ENCODE measurements around the gene MCF2L2. TPM values are rescaled to one million over a fixed set of nuclear protein-coding genes. Genes with fewer than 3 reads are reported as not detected.

Gene MCF2L2
- total and polyA plus RNA-seq, 9 of the 15 experiments (the other 6 are each of a cell fraction or from before 2014, with no cell fraction given): 0.56 to 4.2 (median 3.0) TPM

DNA sequence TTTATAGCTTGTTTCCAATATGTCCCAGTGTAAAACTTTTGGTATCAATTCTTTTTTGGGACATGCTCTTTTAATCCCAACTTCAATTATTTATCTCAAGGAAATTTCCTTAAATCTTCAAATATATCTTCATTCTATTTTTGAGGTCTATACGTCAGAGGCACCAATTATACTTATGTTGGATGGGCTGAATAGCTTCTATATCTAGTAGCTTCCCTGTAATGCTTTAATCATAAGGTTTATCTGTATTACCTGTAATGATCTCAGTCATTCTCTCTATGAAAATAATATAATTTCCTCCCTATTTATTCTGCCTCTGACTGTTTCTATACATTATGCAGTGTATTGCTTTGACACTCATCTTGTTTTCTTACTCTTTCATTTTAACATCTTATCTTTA lies 299.2 kb downstream of the MCF2L2 start:
- Histone ChIP-seq H3K9ac (ENCODE audit: insufficient read depth in 1 of 2, low read depth in 2 of 2, low read length in 2 of 2) (no peak overlapping the region), H3K27ac (ENCODE audit: extremely low read depth, low read depth, low read length) (no peak overlapping the region), H3K9me3 (replicated peaks; ENCODE audit: control insufficient read depth, insufficient read depth, low read depth, low read length) (peaks cover 2% of the 10 kb centered on the region; the same call in 1 of the 2 replicates), H2AFZ (ENCODE audit: low read depth, low read length) (no peak overlapping the region), H3K9me1 (ENCODE audit: control insufficient read depth, insufficient read depth, low read length) (no peaks in the 10 kb centered on the region), H4K20me1 (replicated peaks; ENCODE audit: control insufficient read depth, insufficient read depth, low read length) (no peaks in the 10 kb centered on the region), H3K27me3 (ENCODE audit: control insufficient read depth in 2 of 2, insufficient read depth in 2 of 2, low read length in 2 of 2) (peaks cover 9 to 13% of the 10 kb centered on the region in 2 experiments), H3K79me2 (ENCODE audit: control insufficient read depth, insufficient read depth, low read length) (no peaks in the 10 kb centered on the region), H3K4me3 (no peak overlapping the region), H3K4me1 (replicated peaks in 1 of 2; ENCODE audit: control insufficient read depth in 2 of 2, insufficient read depth in 2 of 2, low read length in 2 of 2) (no peaks in the 10 kb centered on the region), H3K4me2 (ENCODE audit: insufficient read depth, low read length) (no peak overlapping the region), H3K36me3 (ENCODE audit: control insufficient read depth, insufficient read depth, low read length) (no peaks in the 10 kb centered on the region)
- whole genome bisulfite sequencing (ENCODE audit: insufficient coverage, low coverage, missing lambda C conversion rate): 10% methylated on average over 1 of the region's 1 CpG
- ChIA-PET CTCF (ENCODE audit: low intra/inter-chr PET ratio) (no interaction called here), POLR2A (interaction anchor here (1.0 to 1.5 kb wide), 2 partner anchors 256 to 319 kb away, joined by 3 to 6 read pairs; no protein-coding TSS in a partner anchor)
- no TSS peak for BruUV-seq (replicated peaks)
- intact Hi-C loops (cut with micrococcal nuclease) (loop anchor here (10.0 kb wide), 1 partner anchor 636 kb away; no protein-coding TSS in a partner anchor), in situ Hi-C loops (cut with MboI) (loop anchor here (25.0 kb wide), 1 partner anchor 633 kb away; no protein-coding TSS in a partner anchor)
- no peak for ATAC-seq
- no peak for FAIRE-seq
- DNase-seq (ENCODE audit: extremely low read depth in 1 of 4, low spot score in 3 of 4): no peak
- no peak for TF ChIP-seq TARDBP (IDR thresholded peaks at IDR 0.05)
- TF ChIP-seq ZNF408 (CRISPR knock-in tag; IDR thresholded peaks at IDR 0.05; ENCODE audit: low read depth): no peak
- no peak for TF ChIP-seq MTA3 (IDR thresholded peaks at IDR 0.05; ENCODE audit: borderline replicate concordance)
- no peak for TF ChIP-seq GATAD2A (IDR thresholded peaks at IDR 0.05)
- TF ChIP-seq NUFIP1 (IDR thresholded peaks at IDR 0.05; ENCODE audit: partially characterized antibody): no peak
- TF ChIP-seq GTF2E2 (tag; IDR thresholded peaks at IDR 0.05): no peak
- no peak for TF ChIP-seq ELF2 (CRISPR knock-in tag; IDR thresholded peaks at IDR 0.05)
- TF ChIP-seq, protein P1, sequence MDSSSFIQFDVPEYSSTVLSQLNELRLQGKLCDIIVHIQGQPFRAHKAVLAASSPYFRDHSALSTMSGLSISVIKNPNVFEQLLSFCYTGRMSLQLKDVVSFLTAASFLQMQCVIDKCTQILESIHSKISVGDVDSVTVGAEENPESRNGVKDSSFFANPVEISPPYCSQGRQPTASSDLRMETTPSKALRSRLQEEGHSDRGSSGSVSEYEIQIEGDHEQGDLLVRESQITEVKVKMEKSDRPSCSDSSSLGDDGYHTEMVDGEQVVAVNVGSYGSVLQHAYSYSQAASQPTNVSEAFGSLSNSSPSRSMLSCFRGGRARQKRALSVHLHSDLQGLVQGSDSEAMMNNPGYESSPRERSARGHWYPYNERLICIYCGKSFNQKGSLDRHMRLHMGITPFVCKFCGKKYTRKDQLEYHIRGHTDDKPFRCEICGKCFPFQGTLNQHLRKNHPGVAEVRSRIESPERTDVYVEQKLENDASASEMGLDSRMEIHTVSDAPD (CRISPR knock-in tag; IDR thresholded peaks at IDR 0.05): no peak
- TF ChIP-seq, protein P2, sequence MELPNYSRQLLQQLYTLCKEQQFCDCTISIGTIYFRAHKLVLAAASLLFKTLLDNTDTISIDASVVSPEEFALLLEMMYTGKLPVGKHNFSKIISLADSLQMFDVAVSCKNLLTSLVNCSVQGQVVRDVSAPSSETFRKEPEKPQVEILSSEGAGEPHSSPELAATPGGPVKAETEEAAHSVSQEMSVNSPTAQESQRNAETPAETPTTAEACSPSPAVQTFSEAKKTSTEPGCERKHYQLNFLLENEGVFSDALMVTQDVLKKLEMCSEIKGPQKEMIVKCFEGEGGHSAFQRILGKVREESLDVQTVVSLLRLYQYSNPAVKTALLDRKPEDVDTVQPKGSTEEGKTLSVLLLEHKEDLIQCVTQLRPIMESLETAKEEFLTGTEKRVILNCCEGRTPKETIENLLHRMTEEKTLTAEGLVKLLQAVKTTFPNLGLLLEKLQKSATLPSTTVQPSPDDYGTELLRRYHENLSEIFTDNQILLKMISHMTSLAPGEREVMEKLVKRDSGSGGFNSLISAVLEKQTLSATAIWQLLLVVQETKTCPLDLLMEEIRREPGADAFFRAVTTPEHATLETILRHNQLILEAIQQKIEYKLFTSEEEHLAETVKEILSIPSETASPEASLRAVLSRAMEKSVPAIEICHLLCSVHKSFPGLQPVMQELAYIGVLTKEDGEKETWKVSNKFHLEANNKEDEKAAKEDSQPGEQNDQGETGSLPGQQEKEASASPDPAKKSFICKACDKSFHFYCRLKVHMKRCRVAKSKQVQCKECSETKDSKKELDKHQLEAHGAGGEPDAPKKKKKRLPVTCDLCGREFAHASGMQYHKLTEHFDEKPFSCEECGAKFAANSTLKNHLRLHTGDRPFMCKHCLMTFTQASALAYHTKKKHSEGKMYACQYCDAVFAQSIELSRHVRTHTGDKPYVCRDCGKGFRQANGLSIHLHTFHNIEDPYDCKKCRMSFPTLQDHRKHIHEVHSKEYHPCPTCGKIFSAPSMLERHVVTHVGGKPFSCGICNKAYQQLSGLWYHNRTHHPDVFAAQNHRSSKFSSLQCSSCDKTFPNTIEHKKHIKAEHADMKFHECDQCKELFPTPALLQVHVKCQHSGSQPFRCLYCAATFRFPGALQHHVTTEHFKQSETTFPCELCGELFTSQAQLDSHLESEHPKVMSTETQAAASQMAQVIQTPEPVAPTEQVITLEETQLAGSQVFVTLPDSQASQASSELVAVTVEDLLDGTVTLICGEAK (IDR thresholded peaks at IDR 0.05): no peak
- TF ChIP-seq, protein P2 (CRISPR knock-in tag; IDR thresholded peaks at IDR 0.05): no peak
- no peak for TF ChIP-seq ZNF121 (CRISPR knock-in tag; conservative IDR thresholded peaks at IDR 0.05)
- TF ChIP-seq DMBX1 (CRISPR knock-in tag; IDR thresholded peaks at IDR 0.05; ENCODE audit: borderline replicate concordance): no peak
- TF ChIP-seq NONO (IDR thresholded peaks at IDR 0.05; ENCODE audit: low read depth in 2 of 2, low read length in 1 of 2): no peak
- 0 out of 2 replicates have a peak, but pooled peaks have one; percentile 56 for TF ChIP-seq TRIM28 (IDR thresholded peaks at IDR 0.05)
- no peak for TF ChIP-seq ZFX (CRISPR knock-in tag; IDR thresholded peaks at IDR 0.05)
- no peak for TF ChIP-seq POLR2A (conservative IDR thresholded peaks at IDR 0.05)
